HUES64 (cell line): ENCODE measurements around the gene NOM1.

ENCODE experiments used
- H3K27ac ChIP-seq: 2 replicates; pipeline ENCODE4 v1.7.0; 2013; ENCODE audit warnings: low read depth, low read length, inconsistent platforms
- H3K27me3 ChIP-seq: 2 replicates; pipeline ENCODE4 v1.6.1; 2013; ENCODE audit warnings: mild to moderate bottlenecking, low read length; ENCODE audit not compliant: insufficient read depth
- H3K36me3 ChIP-seq: 2 replicates; pipeline ENCODE4 v1.6.1; 2013; ENCODE audit warnings: mild to moderate bottlenecking, low read length; ENCODE audit not compliant: insufficient read depth
- H3K4me1 ChIP-seq: 2 replicates; pipeline ENCODE4 v1.6.1; 2013; ENCODE audit warnings: mild to moderate bottlenecking, low read length, moderate library complexity; ENCODE audit not compliant: insufficient read depth
- H3K4me3 ChIP-seq: 2 replicates; pipeline ENCODE4 v1.5.1; 2013; ENCODE audit warnings: mild to moderate bottlenecking, low read length, moderate library complexity
- H3K9ac ChIP-seq: 2 replicates; pipeline ENCODE4 v1.6.1; 2013; ENCODE audit warnings: mild to moderate bottlenecking, low read depth, low read length
- H3K9me3 ChIP-seq: 2 replicates; pipeline ENCODE4 v1.6.1; 2013; ENCODE audit warnings: low read depth, low read length; ENCODE audit not compliant: insufficient read depth
- WGBS: fragments of 150-250, 120-280 bp; methylation state at CpG from one replicate; pipeline ENCODE4 v1.1.7; 2013; ENCODE audit warnings: missing lambda C conversion rate; 5-methylcytosine and 5-hydroxymethylcytosine counted together

Gene NOM1

DNA sequence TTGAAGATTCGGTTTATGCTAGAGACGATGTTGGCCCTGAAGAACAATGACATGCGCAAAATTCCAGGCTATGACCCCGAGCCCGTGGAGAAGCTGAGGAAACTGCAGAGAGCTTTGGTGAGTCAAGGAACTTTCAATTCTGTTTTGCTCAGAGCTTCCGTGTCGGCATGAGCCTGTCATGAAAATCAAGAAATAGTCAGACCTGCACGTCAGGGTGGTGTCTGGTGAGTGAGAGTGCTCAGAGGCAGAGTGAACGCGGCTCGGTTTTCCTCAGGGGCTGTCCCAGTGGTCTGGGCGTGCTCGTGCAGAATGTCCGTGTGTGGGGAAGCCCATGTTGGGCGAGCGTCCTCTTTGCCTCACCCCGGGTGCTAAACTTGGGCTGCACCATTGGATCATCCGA is 12.6 kb downstream of the NOM1 start:
- no peaks in the 10 kb centered on the region for H3K27me3 ChIP-seq
- no peak overlapping the region for H3K27ac ChIP-seq
- H3K4me1 ChIP-seq, result no peaks in the 10 kb centered on the region
- H3K4me3 ChIP-seq, result no peak overlapping the region
- no peaks in the 10 kb centered on the region for H3K9me3 ChIP-seq
- 96% methylated on average over 18 of the region's 18 CpGs for WGBS
- no peak overlapping the region for H3K9ac ChIP-seq
- H3K36me3 ChIP-seq, result peaks cover 95% of the 10 kb centered on the region

- Histone ChIP-seq H3K27me3 (no peaks in the 10 kb centered on the region), H3K36me3 (peaks cover 97% of the 10 kb centered on the region)
- 98% methylated on average over 16 of the region's 16 CpGs for WGBS
Measured at GRCh38 chr7:156962897-156963296, 13.4 kb downstream of the NOM1 start.

DNA sequence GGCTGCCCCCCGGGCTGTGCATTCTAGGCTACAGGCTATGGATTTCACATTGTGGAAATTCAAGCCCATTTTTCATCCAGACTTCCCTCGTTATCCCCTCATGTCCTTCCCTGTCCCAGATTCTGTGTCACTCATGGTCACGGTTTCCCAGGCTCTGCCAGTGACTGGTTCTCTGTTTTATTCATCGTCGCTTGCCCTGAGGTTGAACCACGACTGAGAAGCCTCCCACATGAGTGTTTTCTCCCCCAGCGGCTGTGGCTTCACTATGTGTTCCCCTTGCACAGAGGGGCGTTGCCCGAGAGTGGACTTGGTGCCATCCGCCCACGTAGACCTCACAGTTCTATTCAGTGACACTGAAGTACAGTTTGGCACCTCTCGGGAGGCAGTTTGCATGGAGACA is 14.0 kb downstream of the NOM1 start:
- no peak overlapping the region for H3K4me3 ChIP-seq
- no peak overlapping the region for H3K9ac ChIP-seq
- no peak overlapping the region for H3K27ac ChIP-seq
- peaks cover 97% of the 10 kb centered on the region for H3K36me3 ChIP-seq
- 95% methylated on average over 12 of the region's 12 CpGs for WGBS
- no peaks in the 10 kb centered on the region for H3K27me3 ChIP-seq
- H3K9me3 ChIP-seq, result no peaks in the 10 kb centered on the region
- H3K4me1 ChIP-seq, result no peaks in the 10 kb centered on the region

More at GRCh38 chr7:156962897-156963296, 13.4 kb downstream of the NOM1 start:
- Histone ChIP-seq H3K9ac (no peak overlapping the region), H3K9me3 (no peaks in the 10 kb centered on the region), H3K27ac (no peak overlapping the region), H3K4me3 (no peak overlapping the region), H3K4me1 (no peaks in the 10 kb centered on the region)

GRCh38 chr7:156964971-156965370 is 15.5 kb downstream of the NOM1 start:
- no peaks in the 10 kb centered on the region for H3K9me3 ChIP-seq
- H3K9ac ChIP-seq, result no peak overlapping the region
- no peaks in the 10 kb centered on the region for H3K27me3 ChIP-seq
- H3K4me3 ChIP-seq, result no peak overlapping the region
- H3K4me1 ChIP-seq, result no peaks in the 10 kb centered on the region
- peaks cover 100% of the 10 kb centered on the region for H3K36me3 ChIP-seq
- no peak overlapping the region for H3K27ac ChIP-seq
- 96% methylated on average over 11 of the region's 11 CpGs for WGBS

DNA sequence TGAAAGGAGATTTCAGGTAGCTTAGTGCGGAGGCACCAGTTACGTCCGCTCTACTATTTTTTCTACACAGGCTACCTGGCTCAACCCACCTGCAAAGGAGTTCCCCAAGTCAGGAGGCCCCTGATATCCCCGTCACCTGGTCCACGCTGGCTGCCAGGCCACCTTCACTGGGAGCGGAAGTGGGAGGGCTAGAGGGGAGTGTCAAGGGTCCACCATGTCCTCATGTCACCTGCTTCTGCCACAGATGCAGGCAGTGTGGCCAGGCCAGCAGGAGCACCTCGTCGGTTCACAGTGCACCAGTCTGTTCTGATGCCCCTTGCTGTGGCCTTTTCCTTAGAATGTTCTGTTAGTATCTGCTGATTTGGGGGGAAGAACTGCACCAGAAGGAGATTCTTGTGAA is 16.9 kb downstream of the NOM1 start:
- Histone ChIP-seq H3K36me3 (peaks cover 99% of the 10 kb centered on the region), H3K27me3 (no peaks in the 10 kb centered on the region), H3K9ac (no peak overlapping the region), H3K4me1 (no peaks in the 10 kb centered on the region), H3K9me3 (no peaks in the 10 kb centered on the region), H3K4me3 (no peak overlapping the region), H3K27ac (no peak overlapping the region)
- 98% methylated on average over 8 of the region's 8 CpGs for WGBS

DNA sequence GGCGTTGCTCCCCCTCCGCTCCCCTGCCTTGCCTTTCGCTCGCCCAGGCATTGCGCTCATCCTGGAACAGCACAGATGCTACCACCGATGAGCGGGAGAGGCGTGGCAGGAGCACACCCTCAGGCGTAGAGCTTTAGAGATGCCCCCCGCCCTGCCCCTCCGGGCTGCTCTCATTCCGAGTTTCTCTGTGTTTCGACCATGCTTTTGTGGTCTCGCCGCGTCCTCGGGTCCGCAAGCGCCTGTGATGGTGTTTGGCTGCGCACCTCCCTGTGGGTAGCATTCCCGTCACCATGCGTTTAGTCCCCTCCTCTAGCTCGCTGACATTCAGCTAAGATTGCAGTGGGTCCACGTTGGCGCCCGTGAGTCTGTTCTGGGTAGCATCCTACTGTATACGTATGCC is 18.7 kb downstream of the NOM1 start:
- Histone ChIP-seq H3K9me3 (no peaks in the 10 kb centered on the region), H3K9ac (no peak overlapping the region), H3K27me3 (no peaks in the 10 kb centered on the region), H3K27ac (no peak overlapping the region), H3K4me3 (no peak overlapping the region), H3K4me1 (no peaks in the 10 kb centered on the region), H3K36me3 (peaks cover 91% of the 10 kb centered on the region)
- WGBS, result 96% methylated on average over 27 of the region's 27 CpGs

DNA sequence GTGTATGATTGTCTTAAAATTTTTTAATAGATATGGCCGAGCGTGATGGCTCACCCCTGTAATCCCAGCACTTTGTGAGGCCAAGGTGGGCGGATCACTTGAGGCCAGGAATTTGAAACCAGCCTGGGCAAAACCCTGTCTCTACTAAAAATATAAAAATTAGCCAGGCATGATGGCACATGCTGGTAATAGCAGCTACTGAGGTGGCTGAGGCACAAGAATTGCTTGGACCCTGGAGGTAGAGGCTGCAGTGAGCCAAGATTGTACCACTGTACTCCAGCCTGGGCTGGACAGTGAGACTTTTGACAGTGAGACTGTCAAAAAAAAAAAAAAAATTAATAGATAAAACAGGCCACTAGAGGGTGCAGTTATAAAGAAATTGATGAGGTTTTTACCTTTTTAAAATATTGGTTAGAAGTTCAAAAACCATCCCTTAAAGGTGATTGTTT is 20.5 kb downstream of the NOM1 start:
- Histone ChIP-seq H3K9ac (no peak overlapping the region), H3K4me1 (no peaks in the 10 kb centered on the region), H3K27me3 (no peaks in the 10 kb centered on the region), H3K36me3 (peaks cover 77% of the 10 kb centered on the region), H3K27ac (no peak overlapping the region), H3K9me3 (no peaks in the 10 kb centered on the region), H3K4me3 (no peak overlapping the region)
- WGBS, result 96% methylated on average over 3 of the region's 3 CpGs

DNA sequence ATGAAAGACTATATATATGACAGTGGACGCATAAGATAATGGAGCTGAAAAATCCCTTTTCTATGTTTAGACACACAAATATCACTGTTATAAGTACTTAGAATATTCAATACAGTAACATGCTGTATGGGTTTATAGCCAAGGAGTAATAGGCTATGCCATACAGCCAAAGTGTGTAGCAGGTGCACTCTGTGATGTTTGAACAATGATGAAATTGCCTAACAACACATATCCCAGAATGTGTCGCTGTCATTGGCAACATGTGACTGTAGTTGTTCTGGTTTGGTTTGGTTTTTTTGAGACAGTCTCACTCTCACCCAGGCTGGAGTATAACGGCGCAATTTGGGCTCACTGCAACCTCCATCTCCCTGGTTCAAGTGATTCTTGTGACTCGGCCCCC is 26.1 kb downstream of the NOM1 start:
- Histone ChIP-seq H3K4me1 (no peaks in the 10 kb centered on the region), H3K36me3 (peaks cover 21% of the 10 kb centered on the region), H3K4me3 (no peak overlapping the region), H3K9me3 (peaks cover 4% of the 10 kb centered on the region; the same call in 1 of the 2 replicates), H3K9ac (no peak overlapping the region), H3K27me3 (no peaks in the 10 kb centered on the region), H3K27ac (no peak overlapping the region)
- WGBS, result 88% methylated on average over 4 of the region's 5 CpGs

- Histone ChIP-seq H3K4me3 (no peak overlapping the region), H3K36me3 (peaks cover 2% of the 10 kb centered on the region; the same call in 1 of the 2 replicates), H3K27ac (no peak overlapping the region), H3K4me1 (no peaks in the 10 kb centered on the region), H3K9ac (no peak overlapping the region), H3K27me3 (no peaks in the 10 kb centered on the region), H3K9me3 (peaks cover 9% of the 10 kb centered on the region)
- WGBS, result 74% methylated on average over 1 of the region's 1 CpG
Measured at GRCh38 chr7:156979007-156979606, 29.6 kb downstream of the NOM1 start.

- WGBS, result 94% methylated on average over 4 of the region's 4 CpGs
- Histone ChIP-seq H3K4me3 (no peak overlapping the region), H3K9ac (no peak overlapping the region), H3K27ac (no peak overlapping the region), H3K4me1 (no peaks in the 10 kb centered on the region), H3K27me3 (no peaks in the 10 kb centered on the region), H3K36me3 (peaks cover 2% of the 10 kb centered on the region; the same call in 1 of the 2 replicates), H3K9me3 (peaks cover 9% of the 10 kb centered on the region)
Measured at GRCh38 chr7:156979711-156980110, 30.2 kb downstream of the NOM1 start.

GRCh38 chr7:156984174-156984891 is 34.8 kb downstream of the NOM1 start:
- Histone ChIP-seq H3K9me3 (peaks cover 5% of the 10 kb centered on the region), H3K27ac (no peak overlapping the region), H3K9ac (no peak overlapping the region), H3K27me3 (no peaks in the 10 kb centered on the region), H3K4me3 (no peak overlapping the region), H3K36me3 (peaks cover 2% of the 10 kb centered on the region; the same call in 1 of the 2 replicates), H3K4me1 (no peaks in the 10 kb centered on the region)
- 90% methylated on average over 12 of the region's 14 CpGs for WGBS
